NCI-H2029 (cell line): ENCODE measurements around the gene EID3.
A peak's percentile ranks its signal among the peaks of the same experiment; 100 is the strongest.
"Not testable (repeated sequence)": the region's sequence is repeated elsewhere in the genome, so short reads cannot be mapped to it uniquely, and the experiment has no call there.

ENCODE experiments used
- DNase-seq: peaks from one replicate; lab custom pipeline; 2025; lab: John Stamatoyannopoulos, UW

The EID3 gene

DNA sequence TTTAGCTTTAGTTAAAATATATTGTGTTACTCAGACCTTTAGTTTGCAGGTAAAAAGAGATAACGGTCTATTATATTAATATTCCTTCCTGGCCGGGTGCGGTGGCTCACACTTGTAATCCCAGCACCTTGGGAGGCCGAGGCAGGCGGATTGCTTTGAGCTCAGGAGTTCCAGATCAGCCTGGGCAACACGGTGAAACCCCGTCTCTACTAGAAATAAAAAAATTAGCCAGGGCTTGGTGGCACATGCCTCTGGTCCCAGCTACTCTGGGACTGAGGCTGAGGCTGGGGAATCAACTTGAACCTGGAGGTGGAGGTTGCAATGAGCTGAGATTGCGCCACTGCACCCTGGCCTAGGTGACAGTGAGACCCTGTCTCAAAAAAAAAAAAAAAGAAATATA, 13.2 kb upstream of the EID3 start:
- DNase-seq: no peak

DNA sequence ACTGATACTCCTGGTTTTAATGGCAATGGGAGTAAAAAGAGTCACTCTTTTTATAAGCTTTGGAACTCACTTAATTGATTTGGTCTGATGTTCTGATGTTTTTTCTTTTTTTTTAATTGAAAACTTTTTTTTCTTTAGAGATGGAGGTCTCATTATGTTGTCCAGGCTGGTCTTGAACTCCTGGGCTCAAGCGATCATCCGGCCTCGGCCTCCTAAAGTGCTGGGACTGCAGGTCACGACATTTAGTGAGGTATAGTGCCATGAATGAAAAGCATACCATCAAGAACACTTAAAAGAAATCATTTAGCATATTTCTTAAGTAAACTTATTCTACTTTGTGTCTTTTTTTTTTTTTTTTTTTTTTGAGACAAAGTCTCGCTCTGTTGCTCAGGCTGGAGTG, 12.7 kb upstream of the EID3 start:
- no peak for DNase-seq

DNA sequence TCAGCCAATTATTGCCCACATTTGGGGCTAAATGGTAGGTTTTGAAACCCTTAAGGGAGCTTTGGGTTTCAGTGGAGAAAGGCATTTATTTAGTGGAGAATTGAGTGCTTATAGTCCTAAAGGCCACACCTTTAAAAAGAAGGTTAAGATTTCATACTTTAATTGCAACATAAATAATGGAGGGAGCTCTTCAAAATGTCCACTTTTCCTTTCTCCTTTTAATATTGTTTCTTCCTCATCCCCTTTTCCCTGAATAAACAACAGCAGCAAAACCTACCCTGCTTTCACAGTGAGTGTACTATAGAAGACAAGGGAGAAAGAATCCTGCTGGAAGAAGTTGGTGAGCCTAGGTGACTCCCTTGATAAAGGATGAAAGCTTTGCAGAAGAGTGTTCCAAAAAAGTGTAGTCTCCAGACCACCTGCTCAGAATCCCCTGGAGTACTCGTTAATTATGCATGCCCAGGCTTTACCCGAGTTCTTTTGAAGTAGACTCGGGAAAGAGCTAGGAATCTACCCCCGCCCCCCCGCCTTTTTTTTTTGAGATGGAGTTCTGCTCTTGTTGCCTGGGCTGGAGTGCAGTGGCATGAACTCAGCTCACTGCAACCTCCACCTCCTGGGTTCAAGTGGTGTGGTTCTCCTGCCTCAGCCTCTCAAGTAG, 11.5 kb upstream of the EID3 start:
- no peak for DNase-seq

DNA sequence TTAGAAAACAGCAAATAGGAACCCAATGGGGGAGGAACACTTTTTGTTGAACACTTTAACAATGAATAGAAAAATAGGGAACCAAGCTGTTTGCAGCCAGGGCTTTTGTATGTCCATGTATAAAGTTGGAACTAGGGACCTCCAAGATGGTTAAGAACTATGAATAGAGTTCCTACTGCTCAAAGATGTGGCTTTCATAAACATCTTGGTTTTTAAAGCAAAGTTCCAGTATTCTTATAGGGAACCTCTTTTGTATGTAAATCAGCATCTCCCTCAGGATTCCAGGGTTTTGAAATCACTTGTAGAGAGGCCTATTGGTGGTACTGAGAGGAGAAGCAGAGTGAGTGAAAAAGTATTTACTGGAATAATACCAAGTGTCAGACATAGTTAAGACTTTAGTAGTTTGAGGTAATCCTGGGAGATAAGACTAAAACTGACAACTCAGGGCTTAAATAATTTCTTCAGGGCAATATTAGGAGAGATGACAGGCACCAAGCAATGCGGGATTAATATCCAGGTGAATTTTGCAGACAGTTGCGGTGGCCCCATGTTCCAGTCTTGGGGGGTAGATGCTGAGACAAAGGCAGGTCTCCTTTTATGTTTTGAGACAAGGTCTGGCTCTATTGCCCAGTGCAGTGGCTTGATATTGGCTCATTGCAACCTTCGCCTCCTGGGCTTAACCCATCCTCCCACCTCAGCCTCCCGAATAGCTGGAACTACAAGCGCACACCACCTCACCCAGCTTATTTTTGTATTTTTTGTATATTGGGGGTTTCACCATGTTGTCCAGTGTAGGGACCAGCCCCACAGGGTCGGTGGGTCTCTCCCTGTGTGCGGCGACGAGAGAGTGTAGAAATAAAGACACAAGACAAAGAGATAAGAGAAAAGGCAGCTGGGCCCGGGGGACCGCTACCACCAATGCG, 10.4 kb upstream of the EID3 start:
- no peak for DNase-seq

DNA sequence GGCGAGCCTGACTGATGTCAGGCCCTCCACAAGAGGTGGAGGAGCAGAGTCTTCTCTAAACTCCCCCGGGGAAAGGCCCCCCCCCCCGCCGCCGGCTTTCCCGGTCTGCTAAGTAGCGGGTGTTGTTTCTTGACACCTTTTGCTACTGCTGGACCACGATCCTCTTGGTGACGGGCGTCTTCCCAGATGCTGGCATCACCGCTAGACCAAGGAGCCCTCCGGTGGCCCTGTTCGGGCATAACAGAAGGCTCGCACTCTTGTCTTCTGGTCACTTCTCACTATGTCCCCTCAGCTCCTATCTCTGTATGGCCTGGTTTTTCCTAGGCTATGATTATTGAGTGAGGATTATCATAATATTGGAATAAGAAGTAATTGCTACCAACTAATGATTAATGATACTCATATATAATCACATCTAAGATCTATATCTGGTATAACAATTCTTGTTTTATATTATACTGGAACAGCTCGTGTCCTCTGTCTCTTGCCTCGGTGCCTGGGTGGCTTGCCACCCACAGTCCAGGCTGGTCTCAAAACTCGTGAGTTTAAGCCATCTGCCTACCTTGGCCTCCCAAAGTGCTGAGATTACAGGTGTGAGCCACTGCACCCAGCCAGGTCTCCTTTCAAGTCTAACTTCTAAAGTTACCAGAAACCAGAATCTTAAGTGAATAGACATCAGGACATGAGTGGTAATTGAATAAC, 9.2 kb upstream of the EID3 start:
- DNase-seq: not testable (repeated sequence)

DNA sequence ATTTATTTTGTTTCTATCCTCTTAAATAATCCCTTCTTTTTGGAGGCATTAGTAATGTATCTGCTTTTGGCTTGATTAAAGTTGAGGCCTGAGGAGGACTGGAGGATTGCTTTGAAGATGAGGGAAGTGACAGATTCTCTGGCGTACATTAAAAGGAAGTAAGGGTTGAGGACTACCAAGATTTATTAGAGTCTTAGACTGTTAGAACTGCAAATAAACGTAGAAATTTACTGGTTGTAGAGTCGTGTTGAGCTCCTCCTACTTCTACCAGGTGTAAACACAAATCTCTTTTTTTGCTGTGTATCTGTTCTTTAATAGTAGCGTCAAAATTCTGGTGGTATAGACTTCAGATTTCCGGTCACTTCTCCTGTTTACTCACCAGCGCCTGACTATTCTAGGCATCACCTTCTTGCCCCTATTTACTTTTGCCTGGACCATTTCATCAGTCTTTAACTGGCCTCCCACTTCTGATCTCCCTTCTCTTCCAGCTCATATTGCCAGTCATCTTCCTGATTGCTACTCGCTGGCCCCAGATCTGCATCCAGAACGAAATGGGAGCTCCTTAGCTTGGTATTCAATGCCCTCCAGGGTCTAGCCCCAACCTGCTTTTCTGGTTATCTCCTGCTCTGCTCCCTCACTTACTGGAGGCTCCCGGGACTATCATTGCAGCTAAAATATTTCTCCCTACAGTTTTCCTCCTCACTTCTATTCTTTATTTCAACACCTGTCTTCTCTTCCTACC, 8.4 kb upstream of the EID3 start:
- no peak for DNase-seq

DNA sequence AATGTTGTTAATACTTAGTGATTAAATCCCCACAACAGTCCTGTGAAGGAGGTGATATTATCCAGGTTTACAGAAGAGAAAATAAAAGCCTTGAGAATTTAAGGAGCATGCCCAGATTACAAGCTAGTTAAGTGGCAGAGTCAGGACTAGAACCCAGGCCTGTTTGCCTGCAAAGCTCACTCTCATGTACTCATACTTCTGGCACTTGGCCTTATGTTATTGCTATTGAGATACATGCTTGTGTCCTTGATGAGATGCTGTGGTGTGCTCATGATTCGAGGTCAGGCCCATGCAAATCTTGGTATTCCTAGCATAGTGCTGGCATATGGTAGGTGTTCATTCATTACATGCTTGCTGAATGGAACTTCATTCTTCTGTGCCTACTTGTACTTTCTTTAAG, 7.6 kb upstream of the EID3 start:
- no peak for DNase-seq

DNA sequence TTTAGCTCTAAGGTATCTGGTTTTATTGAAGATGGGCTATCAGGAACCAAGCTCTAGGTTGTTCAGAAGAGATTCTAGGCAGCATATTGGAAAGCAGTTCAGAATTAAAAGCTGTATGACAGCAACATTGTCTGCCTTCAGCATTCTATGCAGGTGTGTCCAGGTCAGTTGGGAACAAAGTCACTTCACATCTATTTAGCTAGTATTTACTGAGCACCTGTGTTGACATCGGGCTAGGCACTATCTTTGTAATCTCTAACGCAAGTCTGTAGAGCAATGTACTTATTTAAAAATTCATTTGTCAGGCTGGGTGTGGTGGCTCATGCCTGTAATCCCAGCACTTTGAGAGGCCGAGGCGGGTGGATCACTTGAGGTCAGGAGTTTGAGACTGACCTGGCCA, 6.8 kb upstream of the EID3 start:
- DNase-seq: no peak

DNA sequence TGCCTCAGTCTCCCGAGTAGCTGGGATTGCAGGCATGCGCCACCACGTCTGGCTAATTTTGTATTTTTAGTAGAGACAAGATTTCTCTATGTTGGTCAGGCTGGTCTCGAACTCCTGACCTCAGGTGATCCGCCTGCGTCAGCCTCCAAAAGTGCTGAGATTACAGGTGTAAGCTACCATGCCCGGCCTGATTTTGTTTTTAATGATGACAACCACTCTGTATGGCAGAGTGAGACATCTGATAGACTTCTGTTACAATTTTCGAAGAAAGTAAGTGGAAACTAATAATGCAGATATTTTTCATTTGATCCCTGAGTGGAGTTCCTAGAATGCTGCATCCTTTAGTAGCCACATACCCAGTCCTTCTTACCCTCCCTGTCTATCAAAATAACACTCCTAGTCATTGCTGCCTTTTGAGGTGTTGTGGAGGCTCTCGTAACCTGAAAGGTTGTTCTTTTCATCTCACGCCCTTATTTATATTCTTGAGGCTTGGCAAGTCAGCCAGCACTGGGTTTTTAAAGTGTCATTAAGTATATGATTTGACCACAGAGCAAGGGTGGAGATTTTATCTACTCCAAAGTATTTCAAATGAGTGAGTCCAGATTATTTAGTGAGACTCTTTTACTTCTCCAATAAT, 5.9 kb upstream of the EID3 start:
- no peak for DNase-seq

DNA sequence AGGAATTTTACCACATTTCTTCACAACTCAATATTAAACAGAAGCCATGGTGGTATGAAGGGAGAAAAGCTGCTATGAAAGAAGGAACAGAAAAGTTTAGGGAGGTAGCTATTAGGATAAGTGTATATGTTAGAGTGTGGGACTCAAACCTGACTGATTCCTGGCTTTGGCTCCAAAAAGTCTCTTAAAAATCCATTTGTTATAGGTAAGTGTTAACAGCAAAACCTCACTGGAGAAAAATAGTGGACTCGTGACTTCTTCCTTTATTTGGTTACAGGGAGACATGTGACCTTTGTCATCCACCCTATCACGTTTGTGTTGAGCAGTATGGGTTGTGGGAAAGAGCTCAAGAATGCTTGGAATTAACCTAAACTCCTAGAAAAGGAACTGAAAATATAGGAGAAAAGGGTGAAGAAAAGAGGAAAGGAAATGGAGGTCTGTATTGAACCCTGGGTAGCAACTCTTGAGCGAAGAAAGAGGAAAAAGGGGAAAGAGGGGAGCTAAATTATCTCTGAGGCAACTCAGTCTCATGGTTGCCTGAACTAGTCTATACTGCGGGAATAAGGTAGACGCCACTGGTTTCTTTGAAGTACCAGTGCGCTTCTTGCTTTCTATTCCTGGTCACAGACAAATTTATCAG, 3.6 kb upstream of the EID3 start:
- DNase-seq: no peak

DNA sequence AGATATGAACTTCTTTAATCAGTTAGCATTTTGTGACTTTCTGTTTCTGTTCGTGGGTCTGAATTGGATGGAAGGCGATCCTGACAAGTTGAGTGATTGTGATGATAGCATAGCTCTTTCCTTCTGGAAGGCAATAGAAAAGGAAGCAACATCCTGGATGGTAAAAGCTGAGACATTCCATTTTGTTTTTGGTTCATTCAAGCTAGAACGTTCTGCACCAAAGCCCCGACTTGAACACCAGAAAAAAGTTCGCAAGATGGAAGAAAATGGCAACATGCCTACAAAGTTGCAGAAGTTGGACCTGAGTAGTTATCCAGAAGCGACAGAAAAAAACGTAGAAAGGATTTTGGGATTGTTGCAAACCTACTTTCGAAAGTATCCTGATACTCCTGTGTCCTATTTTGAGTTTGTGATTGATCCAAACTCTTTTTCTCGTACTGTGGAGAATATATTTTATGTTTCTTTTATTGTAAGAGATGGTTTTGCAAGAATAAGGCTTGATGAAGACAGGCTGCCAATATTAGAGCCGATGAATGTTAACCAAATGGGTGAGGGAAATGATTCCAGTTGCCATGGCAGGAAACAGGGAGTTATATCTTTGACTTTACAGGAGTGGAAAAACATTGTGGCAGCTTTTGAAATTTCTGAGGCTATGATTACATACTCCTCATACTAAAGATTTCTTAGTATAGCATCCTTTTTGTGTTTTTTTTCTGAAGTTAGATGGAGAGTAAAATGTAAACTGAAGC, 896 bp downstream of the EID3 start:
- no peak for DNase-seq

DNA sequence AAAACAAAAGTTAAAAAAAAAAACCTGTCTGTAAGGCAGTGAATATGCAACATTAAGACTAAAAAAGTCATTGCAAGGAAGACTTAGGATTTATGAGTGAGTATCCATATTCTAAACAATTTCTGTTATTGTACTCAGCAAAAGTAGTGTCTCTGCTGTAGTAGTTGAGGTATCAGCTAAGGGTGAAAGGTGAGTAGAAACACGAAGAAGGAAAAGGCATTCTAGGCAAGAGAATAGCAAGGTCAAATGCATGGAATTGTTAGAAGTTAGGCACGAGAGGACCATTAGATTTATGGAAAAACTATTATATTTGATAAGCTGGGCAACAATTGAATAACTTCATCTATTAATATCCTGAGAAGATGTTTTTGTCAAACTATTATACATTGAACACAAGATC, 1.8 kb downstream of the EID3 start:
- no peak for DNase-seq

DNA sequence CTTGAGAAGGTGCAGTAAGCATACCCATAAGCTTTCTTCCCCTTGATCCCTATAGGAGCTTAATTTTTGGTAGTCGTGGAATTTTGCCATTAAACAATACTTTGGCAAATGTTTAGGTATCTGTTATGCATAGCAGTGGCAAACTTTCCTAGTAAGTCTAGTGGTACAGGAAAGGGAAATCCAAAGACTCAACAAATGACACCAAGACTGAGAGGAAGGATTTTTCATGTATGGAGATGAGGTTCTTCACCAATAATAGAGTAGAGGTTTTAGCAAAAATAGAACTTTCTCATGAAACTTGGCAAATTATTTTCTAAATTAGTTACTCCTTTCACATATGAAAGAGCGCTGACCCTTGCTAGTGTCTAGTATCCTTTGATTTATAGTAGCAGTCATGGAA, 2.8 kb downstream of the EID3 start:
- no peak for DNase-seq

DNA sequence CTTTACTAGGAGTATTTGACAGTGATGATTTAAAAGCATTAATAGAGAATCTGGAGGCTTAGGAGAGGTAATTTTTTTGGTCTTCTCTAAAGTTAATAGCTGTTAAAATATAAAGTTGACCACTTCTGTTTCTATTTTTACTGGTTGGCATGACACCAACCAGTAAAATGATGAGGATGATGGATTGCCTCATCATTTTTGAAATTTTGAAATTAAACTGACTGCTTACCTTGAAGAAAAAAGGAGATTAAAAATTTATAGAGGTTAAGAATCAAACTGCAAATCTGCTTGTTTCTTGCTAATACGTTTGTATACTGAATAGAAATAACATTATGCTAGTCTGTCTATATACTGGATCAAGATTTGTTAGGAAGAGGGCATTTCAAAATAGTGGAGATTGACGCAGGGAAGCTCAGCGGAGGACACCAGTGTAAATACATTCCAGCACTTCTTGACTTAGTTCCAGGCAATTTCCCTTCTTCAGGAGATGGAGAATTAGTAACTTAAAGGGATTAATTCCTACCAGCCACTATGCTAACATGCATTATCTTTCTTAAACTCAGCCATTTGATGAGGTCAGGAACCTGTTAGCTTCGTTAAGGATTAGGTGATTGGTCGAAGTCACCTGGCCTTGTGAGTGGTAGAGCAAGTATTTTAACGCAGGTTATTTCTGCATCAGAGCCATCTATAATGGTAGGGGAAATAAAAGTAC, 3.6 kb downstream of the EID3 start:
- no peak for DNase-seq

DNA sequence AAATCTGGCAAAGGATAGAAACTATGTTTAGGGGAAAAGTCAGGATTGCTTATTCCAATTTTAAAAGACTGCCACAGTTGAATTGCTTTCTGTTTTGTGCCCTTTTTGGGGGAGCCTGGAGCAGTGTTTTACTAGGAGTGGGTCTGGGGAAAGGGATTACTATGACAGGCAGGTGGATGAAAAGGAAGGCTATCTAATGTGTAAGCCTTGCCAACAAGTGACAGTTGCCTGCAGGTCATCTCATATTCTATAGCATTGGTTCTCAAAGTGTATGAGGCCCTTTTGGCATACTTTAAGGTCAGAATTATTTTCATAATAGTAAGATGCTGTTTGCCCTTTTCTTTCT, 4.1 kb downstream of the EID3 start:
- no peak for DNase-seq

DNA sequence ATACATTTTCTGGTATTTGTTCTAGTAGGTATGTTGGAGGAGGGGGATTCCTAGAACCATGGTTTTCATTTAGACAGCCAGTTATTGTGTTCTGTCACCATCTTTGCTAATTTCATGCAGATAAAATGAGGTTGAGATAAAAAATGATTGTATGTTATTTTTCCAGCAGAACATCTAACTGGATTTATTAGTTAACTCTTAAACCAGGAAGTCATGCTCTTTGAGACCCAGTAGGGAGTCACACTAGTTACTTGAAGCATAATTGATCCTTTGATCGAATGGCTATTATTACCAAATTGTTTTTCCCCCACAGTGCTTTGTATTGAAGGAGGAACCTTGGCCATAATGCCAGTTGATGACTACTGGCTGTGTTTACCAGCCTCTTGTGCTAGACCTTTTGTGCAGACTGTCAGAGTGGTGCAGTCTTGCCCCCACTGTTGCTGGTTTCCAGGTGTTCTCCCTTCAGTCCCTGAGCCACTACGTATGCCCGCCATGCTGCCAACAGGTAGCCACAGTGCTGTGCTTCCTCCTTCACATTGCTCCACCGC, 6.0 kb downstream of the EID3 start:
- DNase-seq: peak; percentile 34

DNA sequence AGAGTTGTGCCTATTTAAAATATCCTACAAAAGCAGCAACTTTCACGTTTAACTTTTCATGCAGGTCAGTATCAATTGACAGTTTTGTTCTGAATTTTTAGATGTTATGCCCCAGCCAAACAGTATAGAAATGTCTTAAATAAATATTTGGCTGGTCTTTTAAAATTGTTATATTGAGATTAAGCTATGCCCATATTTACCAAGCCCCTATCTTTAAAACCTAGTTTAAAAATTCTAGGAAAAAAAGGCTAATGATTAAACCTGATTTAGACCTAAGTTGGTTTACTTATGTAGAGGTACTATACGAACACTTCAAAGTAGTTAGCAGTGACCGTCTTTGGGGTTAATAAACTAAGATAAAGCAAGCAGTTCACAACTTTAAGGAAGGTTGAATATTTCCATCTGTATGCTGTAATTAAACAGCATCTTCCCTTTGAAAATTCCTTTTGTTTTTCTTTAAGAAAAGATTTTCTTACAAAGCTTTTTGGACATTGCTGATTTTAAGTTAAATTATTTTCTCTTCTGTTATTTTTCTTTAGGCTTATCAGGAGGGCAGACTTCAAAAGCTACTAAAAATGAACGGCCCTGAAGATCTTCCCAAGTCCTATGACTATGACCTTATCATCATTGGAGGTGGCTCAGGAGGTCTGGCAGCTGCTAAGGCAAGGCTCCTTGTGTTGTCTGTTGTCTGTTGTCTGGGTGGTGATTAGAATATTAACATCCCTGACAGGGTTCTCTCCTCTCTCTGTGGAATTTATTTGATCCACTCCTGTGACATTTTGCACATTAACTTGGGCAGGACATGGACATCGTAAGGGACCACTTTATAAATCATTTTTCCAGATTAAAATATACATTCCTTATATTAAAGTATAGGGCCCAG, 7.5 kb downstream of the EID3 start:
- DNase-seq: no peak

DNA sequence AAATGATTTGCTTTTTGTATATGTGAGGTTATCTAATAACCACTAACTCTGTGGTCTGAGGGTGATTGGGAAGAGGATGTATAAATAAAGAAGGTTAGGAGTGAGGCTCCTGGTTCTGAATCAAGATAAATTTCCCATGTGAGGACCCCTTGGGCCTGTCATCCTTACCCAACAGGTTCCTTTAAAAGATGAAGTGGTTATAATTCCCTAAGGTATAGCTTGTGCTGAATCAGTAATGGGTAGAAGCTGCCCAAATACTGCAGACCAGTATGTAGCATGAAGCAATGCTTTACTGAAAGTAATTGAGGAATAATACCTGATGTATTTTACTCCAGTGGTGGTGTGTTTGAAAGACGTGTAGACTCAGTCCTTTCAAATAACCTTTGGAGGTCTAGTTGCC, 8.7 kb downstream of the EID3 start:
- no peak for DNase-seq

DNA sequence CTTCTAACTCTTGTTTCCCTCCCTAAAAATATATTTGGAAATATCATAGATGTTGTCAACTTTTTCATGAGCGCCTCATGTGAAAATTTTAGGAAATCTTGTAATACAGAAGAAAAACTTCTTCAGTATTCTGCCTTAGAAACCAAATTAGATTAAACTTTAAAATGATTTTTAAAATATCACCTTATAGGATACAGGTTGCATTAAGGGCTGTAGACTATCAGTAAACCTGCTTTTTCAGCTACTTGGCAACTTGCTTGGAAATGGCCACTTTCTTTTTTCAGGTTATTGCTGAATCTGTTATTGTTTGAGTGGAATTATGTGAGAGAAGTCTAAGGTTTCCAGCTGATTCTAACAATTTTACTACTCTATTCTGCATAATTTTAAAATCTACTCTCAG, 9.1 kb downstream of the EID3 start:
- DNase-seq: no peak
